Measurements from ENCODE around the gene CFAP20DC. TPM values are rescaled to one million over a fixed set of nuclear protein-coding genes. Genes with fewer than 3 reads are reported as not detected.
A peak's percentile ranks its signal among the peaks of the same experiment; 100 is the strongest.
"Not testable (repeated sequence)": the region's sequence is repeated elsewhere in the genome, so short reads cannot be mapped to it uniquely, and the experiment has no call there.

Gene CFAP20DC
- 1.9 TPM for total RNA-seq

DNA sequence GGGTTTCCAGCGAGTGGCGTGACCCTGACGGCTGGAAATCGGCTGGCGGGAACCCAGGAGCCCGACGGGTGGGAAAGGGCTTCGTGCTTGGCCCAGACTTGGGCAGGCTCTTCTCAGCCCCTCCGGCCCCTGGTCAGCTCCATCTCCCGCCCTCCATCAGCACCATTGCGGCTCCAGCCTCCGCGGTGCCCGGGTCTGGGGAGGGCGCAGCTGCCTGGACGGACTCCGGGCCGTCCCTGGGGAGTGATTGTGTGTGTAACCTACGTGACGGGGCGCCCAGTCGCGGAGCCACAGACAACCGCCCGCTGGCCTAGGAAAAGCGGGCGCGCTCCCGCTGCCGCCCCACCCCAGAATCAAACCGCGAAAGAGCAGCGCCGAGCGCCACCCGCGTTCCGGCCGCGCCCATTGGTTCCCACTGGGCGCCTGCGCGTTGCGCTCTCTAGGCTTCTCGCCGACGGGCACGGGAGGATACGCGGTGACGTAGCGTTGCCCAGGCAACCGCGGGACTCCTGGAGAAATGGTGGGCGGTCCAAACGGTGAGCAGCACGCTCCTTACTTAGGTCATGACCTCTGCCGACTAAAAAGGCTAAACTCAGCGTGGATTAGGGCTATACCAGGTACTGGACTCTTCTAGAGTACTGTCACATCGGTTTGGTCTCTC is at the start of gene CFAP20DC:
CFAP20DC (minus strand) TSS at position 355 of the 661 bp plus-strand sequence. CDS start 394 bp downstream, outside the sequence.
- peak; percentile 91 for DNase-seq (ENCODE audit: low spot score)

DNA sequence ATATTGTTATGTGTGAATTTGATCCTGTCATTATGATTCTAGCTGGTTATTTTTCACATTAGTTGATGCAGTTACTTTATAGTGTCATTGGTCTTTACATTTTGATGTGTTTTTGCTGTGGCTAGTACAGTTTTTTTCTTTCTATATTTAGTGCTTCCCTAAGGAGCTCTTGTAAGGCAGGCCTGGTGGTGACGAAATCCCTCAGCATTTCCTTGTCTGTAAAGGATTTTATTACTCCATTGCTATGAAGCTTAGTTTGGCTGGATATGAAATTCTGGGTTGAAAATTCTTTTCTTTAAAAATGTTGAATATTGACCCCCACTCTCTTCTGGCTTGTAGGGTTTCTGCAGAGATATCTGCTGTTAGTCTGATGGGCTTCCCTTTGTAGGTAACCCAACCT is 48.7 kb upstream of the CFAP20DC start:
- not testable (repeated sequence) for DNase-seq (ENCODE audit: low spot score)

DNA sequence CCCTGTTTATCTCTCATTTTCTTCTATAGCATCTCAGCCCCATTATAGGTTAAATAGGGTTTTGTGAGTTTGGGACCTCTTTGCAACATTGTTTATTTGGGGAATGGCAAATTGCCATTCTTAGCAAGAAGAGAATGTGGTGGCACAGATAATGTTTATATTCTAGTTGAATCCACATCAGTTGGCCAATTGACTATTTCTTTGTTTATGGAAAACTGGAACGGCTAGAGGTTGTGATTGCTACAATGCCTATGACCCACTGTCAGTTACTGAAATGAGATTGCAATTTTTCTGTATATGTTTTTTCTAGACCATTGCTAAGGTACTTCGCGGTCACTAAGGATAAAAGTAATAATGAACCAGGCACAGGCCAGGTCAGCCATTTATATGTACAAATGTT is 44.6 kb upstream of the CFAP20DC start:
- DNase-seq (ENCODE audit: low spot score), result no peak

- no peak for DNase-seq (ENCODE audit: low spot score)
These were observed 43.7 kb upstream of the CFAP20DC start for GRCh38 chr3:59093521-59093920.

DNA sequence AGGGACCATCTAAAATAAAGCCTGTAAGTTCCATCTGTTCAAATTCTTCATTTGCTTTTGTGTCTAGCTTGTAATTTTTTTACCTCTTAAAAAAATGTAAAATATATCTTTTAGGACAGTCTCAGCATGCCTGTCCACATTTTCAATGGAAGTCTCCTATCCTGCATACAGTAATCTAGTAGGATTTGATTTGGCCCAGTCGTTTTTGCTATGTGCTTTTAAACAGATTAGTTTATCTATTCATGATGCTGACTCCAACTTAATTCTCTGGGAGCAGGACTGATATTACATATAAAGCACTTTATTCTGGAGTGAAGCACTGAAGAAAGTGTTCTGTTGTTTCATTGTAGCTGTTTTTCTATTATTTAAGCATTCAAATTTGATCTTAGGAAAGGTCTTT is 38.9 kb upstream of the CFAP20DC start:
- no peak for DNase-seq (ENCODE audit: low spot score)

DNA sequence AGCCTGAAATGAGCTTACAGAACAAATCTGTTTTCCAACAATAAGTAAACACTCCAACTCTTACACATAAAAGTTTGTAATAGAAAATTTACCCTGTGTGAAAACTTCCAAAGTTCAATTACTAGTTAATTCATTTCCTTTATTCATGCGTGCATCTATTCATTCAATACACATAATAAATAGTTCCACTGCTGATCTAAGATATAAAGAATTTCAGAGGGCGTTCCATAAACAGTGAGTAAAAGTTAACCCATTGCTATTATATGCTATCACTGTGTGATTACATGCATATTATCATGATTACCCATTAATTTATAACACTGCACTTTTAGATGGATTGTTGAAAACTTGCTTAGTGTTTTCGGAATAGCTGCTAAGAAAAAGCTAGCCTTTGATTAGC is 36.2 kb upstream of the CFAP20DC start:
- DNase-seq (ENCODE audit: low spot score), result no peak

GRCh38 chr3:59084583-59084982 is 34.8 kb upstream of the CFAP20DC start:
- DNase-seq (ENCODE audit: low spot score), result no peak

DNA sequence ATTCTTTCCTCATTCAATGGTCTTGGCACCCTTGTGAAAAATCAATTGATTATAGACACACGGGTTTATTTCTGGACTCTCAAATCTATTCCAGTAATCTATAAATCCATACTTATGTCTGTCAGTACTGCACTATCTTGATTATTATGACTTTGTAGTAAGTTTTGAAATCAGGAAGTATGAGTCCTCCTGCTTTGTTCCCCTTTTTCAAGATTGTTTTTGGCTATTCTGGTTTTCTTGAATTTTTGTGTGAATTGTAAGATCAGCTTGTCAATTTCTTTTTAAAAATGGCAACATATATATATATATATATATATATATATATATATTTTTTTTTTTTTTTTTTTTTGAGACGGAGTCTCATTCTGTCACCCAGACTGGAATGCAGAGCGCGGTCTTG is 32.3 kb upstream of the CFAP20DC start:
- DNase-seq (ENCODE audit: low spot score), result no peak

DNA sequence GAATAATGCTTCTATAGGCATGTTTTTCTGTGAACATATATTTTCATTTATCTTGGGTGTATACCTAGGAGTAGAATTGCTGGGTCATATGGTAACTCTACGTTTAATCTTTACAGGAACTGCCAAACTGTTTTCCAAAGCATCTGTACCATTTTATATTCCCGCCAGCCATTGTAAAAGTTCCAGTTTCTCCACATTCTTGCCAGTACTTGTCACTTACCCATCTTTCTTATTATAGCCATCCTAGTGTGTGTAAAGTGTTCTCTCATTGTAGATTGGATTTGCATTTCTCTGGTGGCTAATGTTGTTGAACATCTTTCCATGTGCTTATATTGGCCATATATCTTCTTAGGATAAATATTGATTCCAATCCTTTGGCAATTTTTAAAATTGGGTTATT is 31.2 kb upstream of the CFAP20DC start:
- DNase-seq (ENCODE audit: low spot score), result no peak

GRCh38 chr3:59079962-59080361 is 30.1 kb upstream of the CFAP20DC start:
- no peak for DNase-seq (ENCODE audit: low spot score)

GRCh38 chr3:59074764-59075163 is 24.9 kb upstream of the CFAP20DC start:
- no peak for DNase-seq (ENCODE audit: low spot score)

- DNase-seq (ENCODE audit: low spot score), result no peak
These were observed 22.9 kb upstream of the CFAP20DC start for GRCh38 chr3:59072681-59073080.

DNA sequence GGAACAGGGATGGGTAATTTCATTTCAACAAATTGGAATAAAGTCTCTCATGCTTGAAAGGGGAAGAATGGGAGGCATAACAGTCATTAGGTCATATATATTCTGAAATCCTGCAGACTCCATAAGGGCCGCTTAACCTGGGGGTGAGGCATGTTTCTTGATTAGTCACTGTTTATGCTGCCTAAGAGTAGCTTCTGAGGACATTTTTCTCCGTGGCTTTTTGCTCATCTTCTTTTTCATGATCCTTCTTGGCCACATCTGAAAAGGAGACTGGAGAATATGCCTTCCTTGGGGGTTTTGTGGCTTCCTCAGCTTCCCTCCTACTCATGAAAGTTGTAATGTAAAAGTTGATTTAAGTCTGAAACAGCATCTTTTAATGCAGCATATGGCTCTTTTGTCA is 20.0 kb upstream of the CFAP20DC start:
- DNase-seq (ENCODE audit: low spot score), result no peak

- DNase-seq (ENCODE audit: low spot score), result no peak
These were observed 15.4 kb upstream of the CFAP20DC start for GRCh38 chr3:59065240-59065639.

GRCh38 chr3:59064728-59065127 is 14.9 kb upstream of the CFAP20DC start:
- DNase-seq (ENCODE audit: low spot score), result no peak

DNA sequence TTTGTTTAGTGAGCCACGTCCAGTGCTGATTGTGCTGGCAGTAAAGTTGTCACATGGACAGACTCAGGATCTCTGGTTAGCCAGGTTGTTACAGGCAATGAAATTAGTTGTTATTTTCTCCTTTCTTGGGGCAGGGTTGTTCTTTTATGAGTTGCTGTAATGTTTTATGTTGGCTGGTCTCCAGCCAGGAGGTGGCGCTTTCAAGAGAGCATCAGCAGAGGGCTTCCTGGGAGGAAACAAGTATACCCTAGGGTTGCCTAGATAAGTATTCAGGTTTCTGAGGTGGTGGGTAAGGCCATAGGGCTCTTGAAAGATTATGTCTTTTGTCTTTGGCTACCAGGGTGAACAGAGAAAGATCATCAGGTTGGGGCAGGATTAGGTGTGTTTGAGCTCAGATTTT is 14.5 kb upstream of the CFAP20DC start:
- DNase-seq (ENCODE audit: low spot score), result no peak

DNA sequence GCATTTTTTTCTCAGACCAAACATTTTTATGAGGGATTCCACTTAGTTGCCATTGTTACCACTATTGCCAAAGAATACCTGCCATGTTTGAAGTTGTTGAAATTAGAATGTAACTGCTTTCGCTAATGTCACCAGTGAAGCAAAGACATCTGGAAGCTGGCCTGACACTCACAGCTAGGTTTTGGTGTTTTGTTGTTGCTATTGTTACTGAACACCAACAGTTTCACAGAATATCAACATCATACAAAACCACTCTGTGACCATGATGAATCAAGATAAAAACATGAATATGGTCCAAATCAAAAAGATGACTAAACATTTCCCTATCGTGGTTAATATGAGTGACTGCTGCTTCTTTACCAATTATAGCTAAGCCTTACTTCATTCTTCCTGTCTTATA is 6.9 kb upstream of the CFAP20DC start:
- DNase-seq (ENCODE audit: low spot score), result no peak

GRCh38 chr3:59052803-59053411 is 3.1 kb upstream of the CFAP20DC start:
- DNase-seq (ENCODE audit: low spot score), result no peak

- DNase-seq (ENCODE audit: low spot score), result not testable (repeated sequence)
These were observed 1.1 kb upstream of the CFAP20DC start for GRCh38 chr3:59050811-59051414.

GRCh38 chr3:59046839-59047238 is 3.0 kb downstream of the CFAP20DC start:
- DNase-seq (ENCODE audit: low spot score), result no peak

DNA sequence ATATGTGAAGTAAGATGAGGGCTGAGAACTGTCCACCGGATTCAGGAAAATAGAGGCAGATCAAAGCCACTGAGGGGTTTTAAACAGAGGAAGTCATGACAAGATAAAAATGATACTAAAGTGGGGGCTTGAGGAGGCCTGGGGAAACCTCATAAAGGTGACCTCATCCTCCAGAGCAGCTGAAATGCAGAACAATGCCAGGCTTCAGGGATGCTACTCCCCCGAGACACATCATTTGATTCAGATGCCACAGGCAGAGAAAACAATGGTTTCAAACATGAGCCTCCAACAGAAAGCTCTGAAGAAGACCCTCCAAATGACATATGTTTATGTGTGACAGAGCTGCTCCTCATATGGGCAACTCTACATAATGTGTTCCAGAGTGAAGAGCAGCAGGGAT is 6.4 kb downstream of the CFAP20DC start:
- no peak for DNase-seq (ENCODE audit: low spot score)

- no peak for DNase-seq (ENCODE audit: low spot score)
These were observed 8.9 kb downstream of the CFAP20DC start for GRCh38 chr3:59040902-59041301.

GRCh38 chr3:59027607-59028006 is 22.2 kb downstream of the CFAP20DC start:
- no peak for DNase-seq (ENCODE audit: low spot score)

Measured in mucosa of gallbladder (tissue), 1 donor.